Hypothalamus (tissue), 51 donors: Measurements from ENCODE around the gene MAST2.

Experiments used
- DNase-seq, 51 donors: peaks; one replicate each; lab custom pipeline; 2025; lab: John Stamatoyannopoulos, UW

MAST2 gene

DNA sequence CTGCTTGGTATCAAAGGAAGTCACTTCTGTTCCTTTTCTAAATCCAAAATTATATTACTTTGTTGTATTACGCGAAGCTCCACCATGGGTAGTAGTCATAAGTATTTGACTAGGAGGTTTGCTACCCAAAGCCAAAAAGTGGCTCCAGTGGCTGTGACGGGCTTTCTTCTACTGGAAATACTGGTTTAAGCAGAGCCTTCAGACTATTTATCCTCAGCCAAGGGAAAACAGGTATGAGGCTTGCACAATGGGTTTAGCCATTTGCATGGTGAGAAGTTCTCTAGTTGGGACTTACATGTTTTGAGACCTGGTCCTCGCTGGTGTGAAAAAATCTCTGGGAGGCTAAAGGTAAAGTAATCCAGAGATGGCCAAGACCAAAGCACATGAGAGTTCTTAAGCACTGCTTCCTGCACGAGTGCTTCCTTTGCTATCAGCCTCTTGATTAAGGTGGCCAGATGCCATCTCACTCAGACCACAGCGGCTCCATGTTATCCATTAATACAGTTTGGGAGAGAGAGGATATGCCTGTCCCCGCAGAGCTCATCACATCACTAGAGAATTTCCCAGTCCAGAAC, 207.8 kb downstream of the MAST2 start:
- DNase-seq, result no peak

DNA sequence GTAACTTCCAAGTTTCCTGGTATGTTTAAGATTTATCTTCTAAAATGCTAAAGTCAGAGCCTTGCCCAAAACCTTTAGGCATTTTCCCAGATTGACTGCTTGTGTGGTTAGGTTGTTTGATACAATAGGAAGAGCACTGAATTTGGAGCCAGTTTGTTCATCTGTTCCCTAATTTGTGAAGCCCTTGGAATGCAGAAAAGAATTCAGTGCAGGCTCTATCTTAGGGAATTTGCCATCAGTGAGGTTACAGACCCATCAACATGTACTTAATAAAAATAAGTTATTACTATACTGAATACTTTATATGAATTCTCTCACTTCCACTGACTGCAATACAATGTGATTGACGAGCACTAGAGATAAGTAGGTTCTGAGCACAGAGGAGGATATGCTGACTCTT, 208.8 kb downstream of the MAST2 start:
- no peak for DNase-seq

DNA sequence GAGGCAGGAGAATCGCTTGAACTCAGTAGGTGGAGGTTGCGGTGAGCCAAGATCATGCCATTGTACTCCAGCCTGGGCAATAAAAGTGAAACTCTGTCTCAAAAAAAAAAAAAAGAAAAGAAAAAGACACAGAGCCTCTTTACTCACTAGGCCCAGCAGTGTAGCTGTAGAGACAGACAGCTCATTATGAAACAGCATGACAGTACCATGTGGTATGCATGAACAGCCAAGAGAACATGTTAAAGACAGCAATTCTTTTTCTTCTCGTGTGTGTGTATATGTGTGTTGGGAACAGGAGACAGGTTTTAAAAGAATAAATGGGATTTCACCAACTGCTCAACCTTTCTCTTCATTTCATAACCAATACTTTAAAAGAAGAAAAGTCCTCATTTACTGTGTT, 210.2 kb downstream of the MAST2 start:
- DNase-seq, result no peak

- no peak for DNase-seq
These were observed 214.6 kb downstream of the MAST2 start for GRCh38 chr1:46017876-46018503.

- DNase-seq, result no peak
These were observed 215.9 kb downstream of the MAST2 start for GRCh38 chr1:46019348-46019747.

GRCh38 chr1:46020010-46020409, 216.6 kb downstream of the MAST2 start:
- DNase-seq, result no peak

DNA sequence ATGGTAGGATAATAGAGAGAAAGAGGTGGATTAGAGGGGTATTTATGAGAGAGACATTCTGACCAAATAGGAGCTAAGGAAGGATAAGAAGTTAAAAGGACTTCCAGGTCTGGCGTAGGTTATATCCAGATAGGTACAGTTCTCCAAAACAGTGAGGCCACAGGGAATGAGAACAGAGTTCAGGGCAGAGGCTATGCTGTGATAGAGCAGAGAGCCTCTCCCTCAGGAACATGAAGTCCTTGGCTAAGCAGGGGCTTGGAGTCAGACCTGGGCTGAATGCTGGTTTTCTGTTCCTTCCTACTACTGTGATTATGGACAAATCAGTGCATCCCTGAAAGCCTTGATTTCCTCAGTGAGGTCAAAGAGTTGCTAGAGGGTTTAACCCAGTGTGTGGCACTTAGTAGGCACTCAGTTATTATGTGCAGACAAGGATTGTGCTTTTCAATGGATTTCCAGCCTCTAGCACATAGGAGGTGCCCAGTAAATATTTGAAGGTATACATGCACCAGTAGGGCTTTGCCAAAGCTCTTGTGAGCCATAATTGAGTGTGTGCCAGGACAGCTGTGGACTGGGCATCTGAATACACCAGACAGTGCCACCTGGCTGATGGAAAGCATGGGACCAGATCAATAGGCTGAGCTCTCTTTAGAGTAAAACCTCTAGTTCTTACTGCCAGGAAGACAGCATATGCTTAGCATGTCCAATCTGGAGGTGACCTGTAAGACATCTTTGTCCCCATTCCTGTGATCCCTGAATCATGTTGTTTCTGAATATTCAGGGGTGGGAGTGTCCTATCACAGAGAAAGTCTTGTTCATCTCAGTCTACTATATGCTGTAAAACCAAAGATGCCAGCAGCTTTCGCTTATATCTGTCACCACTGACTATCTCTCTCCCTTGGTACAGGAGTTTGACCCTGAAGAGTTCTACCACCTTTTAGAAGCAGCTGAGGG, 217.9 kb downstream of the MAST2 start:
- DNase-seq, result no peak

- DNase-seq, result no peak
These were observed 223.1 kb downstream of the MAST2 start for GRCh38 chr1:46026531-46026930.

- no peak for DNase-seq
These were observed 224.6 kb downstream of the MAST2 start for GRCh38 chr1:46027788-46028573.

- no peak for DNase-seq
These were observed 226.9 kb downstream of the MAST2 start for GRCh38 chr1:46030074-46030870.

GRCh38 chr1:46030876-46031660, 227.7 kb downstream of the MAST2 start:
- DNase-seq, result no peak

DNA sequence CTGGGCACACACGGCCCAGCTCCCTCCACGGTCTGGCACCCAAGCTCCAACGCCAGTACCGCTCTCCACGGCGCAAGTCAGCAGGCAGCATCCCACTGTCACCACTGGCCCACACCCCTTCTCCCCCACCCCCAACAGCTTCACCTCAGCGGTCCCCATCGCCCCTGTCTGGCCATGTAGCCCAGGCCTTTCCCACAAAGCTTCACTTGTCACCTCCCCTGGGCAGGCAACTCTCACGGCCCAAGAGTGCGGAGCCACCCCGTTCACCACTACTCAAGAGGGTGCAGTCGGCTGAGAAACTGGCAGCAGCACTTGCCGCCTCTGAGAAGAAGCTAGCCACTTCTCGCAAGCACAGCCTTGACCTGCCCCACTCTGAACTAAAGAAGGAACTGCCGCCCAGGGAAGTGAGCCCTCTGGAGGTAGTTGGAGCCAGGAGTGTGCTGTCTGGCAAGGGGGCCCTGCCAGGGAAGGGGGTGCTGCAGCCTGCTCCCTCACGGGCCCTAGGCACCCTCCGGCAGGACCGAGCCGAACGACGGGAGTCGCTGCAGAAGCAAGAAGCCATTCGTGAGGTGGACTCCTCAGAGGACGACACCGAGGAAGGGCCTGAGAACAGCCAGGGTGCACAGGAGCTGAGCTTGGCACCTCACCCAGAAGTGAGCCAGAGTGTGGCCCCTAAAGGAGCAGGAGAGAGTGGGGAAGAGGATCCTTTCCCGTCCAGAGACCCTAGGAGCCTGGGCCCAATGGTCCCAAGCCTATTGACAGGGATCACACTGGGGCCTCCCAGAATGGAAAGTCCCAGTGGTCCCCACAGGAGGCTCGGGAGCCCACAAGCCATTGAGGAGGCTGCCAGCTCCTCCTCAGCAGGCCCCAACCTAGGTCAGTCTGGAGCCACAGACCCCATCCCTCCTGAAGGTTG, 231.4 kb downstream of the MAST2 start:
- no peak for DNase-seq

DNA sequence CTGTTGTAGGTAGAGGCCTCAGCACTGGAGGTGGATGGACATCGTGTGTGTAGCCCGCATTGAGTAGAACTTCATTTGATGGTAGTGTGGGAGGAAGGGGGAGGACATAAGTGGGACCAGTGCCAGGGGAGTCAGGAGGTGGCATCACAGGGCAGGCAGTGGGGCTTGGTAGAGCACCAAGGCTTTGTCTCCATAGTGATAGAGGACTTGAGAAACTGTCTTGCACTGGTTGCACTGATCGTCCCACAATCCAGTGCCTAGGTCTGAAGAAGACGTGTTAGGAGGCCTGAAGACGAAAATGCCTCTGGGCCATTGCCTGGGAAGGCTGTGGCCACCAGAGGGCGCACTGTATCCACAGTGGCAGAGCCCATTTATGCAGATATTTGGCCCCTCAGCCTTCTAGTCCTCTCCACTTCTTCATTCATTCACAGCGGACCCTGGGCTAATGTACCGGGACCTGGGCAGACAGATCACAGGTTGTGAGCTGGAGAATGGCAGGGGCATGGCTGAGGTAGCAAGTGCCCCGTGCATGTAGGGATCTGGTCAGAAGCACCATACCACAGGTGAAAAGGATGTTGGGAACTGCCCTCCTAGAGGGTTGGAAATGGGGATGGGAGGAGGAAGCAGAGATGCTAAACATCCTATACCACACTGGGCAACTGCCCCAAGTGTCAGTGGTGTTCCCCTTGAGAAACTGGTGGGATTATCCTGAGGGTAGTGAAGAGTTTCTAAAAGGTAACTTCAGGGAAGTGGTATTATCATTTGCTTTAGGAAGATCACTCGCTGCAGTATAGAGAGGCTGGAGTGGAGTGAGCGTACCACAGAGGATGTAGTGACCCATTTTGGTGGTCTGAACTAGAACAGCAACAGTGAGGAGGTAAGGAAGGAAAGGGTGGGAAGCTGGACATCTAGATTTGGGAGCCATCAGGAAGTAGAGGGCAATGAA, 233.8 kb downstream of the MAST2 start:
- DNase-seq, result peak in 50 of 51 donors; percentile 11 to 91 (median 66)

DNA sequence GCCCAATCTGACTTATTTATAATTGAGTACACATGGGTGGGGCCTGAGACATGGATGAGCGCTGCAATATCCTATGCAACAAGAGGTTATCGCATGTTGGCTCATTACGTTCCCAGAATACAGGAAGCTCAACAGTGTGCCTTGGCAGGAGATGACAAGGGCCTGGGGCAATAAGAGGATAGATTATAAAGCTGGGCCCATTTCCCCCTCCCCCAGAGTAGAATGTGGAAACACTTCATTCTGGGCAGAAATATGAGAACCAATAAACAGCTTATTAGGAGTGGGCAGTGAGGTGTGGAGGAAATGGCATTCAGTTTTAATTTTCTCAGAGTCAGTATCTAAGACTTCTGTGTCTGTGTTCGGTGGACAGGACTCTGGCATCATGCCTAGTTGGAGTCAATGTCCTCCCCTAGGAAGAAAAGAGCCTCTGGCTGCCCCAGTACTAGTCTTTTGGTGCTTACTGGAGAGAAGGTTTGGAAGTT, 236.2 kb downstream of the MAST2 start:
- DNase-seq, result no peak

GRCh38 chr1:46041551-46041950, 238.1 kb downstream of the MAST2 start:
- no peak for DNase-seq

GRCh38 chr1:46041974-46042373, 238.6 kb downstream of the MAST2 start:
- peak in 1 of 51 donors; percentile 28 for DNase-seq
